ENCODE data around the gene HDLBP.

GRCh38 chr2:241255542-241256167 lies 59.8 kb downstream of the HDLBP start:
- TF ChIP-seq POLR2A (IDR thresholded peaks at IDR 0.05; ENCODE audit: low read depth, low read length) (no peak), POLR2AphosphoS5 (IDR thresholded peaks at IDR 0.05; ENCODE audit: low read depth, low read length) (no peak)

Data from GM12892 (cell line).